Stimulated activated CD8-positive, alpha-beta memory T cell treated with anti-CD3 and anti-CD28 coated beads, Interleukin-7, amount 100 ng/mL, for 24 hours (primary cell): Measurements from ENCODE around the gene PLPPR1.

Experiments used
- DNase-seq: peaks from one replicate; pipeline ENCODE4 v3.0.0-alpha.2; 2020; ENCODE audit warnings: low read depth

PLPPR1 gene

GRCh38 chr9:101350285-101350684 lies 321.8 kb downstream of the PLPPR1 start:
- DNase-seq = no peak

- no peak for DNase-seq
Observed at GRCh38 chr9:101352892-101353463, 324.5 kb downstream of the PLPPR1 start.

- no peak for DNase-seq
Observed at GRCh38 chr9:101353683-101354082, 325.2 kb downstream of the PLPPR1 start.

GRCh38 chr9:101354143-101354764 lies 325.7 kb downstream of the PLPPR1 start:
- DNase-seq = no peak

DNA sequence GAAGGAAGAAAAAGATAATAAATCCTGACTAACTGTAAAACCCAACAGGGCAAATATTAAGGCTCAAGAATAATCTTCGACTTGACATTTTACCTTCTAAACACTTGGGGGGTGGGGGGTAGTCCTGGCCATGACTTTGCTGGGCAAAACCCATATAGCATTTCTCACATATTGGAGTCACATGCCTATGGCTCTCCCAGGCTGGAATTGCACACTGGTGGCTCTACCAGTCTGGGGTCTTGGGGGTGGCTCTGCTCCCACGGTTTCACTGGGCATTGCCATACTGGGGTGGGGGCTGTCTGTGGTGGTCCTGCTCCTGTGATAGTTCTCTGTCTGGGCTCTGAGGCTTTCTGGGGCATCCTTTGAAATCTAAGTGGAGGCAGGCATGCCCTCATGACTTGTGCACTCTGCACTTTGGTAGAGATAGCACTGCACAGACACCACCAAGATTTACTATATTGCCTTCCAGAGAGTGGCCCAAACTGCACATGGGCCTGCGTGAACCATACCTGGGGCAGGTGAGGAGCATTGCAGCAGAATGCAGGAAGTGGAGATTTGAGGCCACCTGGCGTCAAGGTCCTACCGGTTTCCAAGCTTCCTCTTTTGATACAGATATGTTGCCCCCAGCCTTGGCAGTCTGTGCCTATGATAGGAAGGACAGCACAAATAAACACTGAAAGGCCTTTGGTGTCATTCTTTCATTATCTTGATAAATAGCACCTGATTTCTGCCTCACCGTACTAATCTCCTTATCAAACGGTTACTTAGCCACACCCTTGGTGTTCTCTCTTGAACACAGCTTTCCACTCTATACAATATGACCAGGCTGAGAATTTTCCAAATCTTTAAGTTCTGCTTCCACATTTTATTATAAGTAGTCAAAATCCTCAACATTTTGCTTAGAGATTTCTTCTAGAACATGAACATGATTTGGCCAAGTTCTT lies 326.5 kb downstream of the PLPPR1 start:
- DNase-seq = no peak

DNA sequence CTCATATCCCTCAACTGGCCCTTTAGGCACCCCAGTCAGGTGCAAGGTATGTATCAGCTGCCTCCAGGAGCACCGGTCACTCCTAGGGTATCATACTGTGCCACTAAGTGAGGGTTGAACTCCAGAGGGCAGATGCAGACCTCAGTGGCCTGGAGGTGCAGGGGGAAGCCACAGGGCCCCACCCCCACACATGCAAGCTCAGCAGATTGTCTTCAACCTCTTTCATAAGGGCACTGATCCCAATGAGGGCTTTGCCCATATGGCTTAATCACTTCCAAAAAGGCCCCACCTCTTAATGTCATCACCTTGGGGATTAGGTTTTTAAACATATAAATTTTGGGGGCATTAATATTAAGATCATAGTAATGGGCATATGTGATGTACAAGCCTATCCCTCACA lies 328.1 kb downstream of the PLPPR1 start:
- DNase-seq = no peak

DNA sequence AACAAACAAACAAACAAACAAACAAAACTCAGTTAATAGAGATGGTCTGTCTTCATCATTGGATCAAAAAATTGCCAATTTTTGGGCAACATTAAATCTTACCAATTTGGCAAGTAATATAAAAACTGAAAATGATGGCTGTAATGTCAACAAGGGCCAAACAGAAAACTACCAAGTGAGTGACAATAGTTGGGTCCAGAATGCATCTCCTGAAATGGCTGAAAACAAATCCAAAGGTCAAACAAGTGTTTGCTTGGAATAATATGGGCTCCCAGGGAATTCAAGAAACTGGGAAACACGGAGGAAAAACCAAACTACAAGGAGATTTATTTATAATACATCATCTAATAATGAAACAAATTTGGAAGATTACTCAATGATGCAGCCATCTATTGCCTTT lies 331.2 kb downstream of the PLPPR1 start:
- DNase-seq = no peak

- no peak for DNase-seq
Observed at GRCh38 chr9:101360647-101361046, 332.1 kb downstream of the PLPPR1 start.

GRCh38 chr9:101362450-101362849 lies 333.9 kb downstream of the PLPPR1 start:
- no peak for DNase-seq

GRCh38 chr9:101365181-101365580 lies 336.7 kb downstream of the PLPPR1 start:
- no peak for DNase-seq

GRCh38 chr9:101366038-101366756 lies 337.7 kb downstream of the PLPPR1 start:
- no peak for DNase-seq

DNA sequence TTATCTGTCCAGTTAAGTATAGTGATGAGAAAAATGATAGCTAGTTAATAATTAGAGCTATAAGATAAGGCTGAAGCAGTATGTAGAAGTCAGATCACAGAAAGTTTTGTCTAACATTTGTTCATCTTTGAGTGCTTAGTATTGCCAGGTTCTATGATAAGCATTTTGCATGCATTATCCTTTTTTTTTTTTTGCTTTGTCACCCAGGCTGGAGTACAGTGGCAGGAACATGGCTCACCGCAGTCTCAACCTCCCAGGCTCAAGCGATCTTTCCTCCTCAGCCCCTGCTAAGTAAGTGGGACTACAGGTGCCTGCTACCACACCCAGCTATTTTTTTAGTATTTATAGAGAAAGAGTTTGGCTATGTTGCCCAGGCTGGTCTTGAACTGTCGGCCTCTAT lies 338.8 kb downstream of the PLPPR1 start:
- DNase-seq = no peak

DNA sequence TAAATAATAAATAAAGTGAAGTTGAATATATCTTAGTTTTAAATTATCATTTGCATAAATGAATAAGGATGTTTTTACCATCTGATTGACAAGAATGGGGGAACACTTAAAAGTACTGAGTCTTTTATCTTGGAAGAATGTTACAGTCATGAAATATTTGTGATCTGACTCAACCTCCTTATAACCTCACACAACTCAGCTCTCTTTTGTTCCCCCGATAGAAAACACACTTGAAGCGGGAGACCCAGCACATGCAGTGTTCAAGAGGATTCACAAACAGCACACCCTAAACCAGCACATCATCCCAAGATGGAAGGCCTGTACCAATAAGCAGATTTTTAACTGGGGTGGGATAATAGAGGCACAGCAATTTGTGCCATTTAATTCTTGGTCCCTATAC lies 340.8 kb downstream of the PLPPR1 start:
- DNase-seq = no peak

DNA sequence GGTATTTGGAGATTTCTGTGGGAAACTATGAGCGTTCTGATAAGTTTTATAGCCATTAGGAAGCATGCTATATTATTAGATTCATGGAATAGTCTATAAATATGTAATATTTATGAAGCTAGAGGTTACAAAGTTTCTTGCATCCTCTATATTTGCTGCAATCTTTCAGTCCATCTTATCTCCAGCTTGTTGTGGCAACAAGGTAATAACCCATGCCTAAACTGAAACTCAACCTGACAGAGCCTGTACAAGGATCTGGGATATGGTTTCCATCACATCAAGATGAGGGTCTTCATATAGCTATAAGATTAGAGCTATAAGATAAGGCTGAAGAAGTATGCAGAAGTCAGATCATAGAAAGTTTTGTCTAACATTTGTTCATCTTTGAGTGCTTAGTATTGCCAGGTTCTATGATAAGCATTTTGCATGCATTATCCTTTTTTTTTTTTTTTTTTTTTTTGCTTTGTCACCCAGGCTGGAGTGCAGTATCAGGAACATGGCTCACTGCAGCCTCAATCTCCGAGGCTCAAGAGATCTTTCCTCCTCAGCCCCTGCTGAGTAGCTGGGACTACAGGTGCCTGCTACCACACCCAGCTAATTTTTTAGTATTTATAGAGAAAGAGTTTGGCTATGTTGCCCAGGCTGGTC lies 341.5 kb downstream of the PLPPR1 start:
- DNase-seq = no peak

DNA sequence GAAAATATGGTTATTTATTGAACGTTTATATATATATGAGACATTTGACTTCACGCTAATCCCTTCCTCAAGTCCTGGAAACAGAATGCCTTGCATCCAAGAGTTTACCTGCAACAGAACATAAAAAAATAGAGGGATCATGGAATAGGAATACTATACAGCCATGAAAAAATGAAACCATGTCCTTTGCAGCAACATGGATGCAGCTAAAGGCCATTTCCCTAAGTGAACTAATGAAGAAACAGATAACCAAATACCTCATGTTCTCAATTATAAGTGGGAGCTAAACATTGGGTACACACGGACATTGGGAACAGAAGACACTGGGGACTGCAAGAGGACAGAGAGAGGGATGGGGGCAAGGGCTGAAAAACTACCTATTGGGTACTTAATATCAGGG lies 343.3 kb downstream of the PLPPR1 start:
- no peak for DNase-seq

GRCh38 chr9:101372327-101373118 lies 344.0 kb downstream of the PLPPR1 start:
- DNase-seq = no peak
